Gastroesophageal sphincter (tissue), 4 donors: ENCODE data around the gene KRTAP13-2. TPM values are rescaled to one million over a fixed set of nuclear protein-coding genes. Genes with fewer than 3 reads are reported as not detected.

Experiments
- ATAC-seq: fragments of 150-250 bp; one replicate; pipeline ENCODE4 v1.9.1; 2016; ENCODE audit warnings: mild to moderate bottlenecking, moderate library complexity
- H3K27ac ChIP-seq, 4 donors: fragments of 200-600 bp; sonication (generic) in 3 of 4; 1 replicate in 3 of 4; 2 replicates in 1 of 4; pipeline ENCODE4 v1.5.1; 2016 to 2019
- H3K27me3 ChIP-seq: fragments of 200-600 bp; sonication (generic); one replicate; pipeline ENCODE4 v1.5.1; 2019
- H3K36me3 ChIP-seq, 2 donors: fragments of 200-600 bp; sonication (generic); one replicate each; pipeline ENCODE4 v1.5.1; 2019; ENCODE audit warnings: control low read depth in 1 of 2
- H3K4me1 ChIP-seq, 3 donors: fragments of 200-600 bp; sonication (generic); 1 replicate in 2 of 3; 2 replicates in 1 of 3; pipeline ENCODE4 v1.5.1; 2016 to 2019; ENCODE audit warnings: control low read depth in 2 of 3
- H3K4me3 ChIP-seq, 2 donors: fragments of 200-600 bp; sonication (generic); one replicate each; pipeline ENCODE4 v1.5.1; 2019; ENCODE audit warnings: mild to moderate bottlenecking in 1 of 2, moderate library complexity in 1 of 2
- H3K9me3 ChIP-seq, 3 donors: fragments of 200-600 bp; sonication (generic); one replicate each; pipeline ENCODE4 v1.5.1; 2017 to 2019; ENCODE audit warnings: control low read depth in 2 of 3
- CTCF ChIP-seq, 4 experiments: fragments of 200-600 bp in 2 of 4; fragments of 450-650 bp in 2 of 4; sonication (generic) in 1 of 4; IDR thresholded peaks; one replicate each; pipeline ENCODE4 v1.5.1; 2017 to 2019; ENCODE audit warnings: antibody characterized with exemption in 4 of 4, mild to moderate bottlenecking in 2 of 4, moderate library complexity in 2 of 4
- EP300 ChIP-seq: sonication (generic); formaldehyde crosslinking; IDR thresholded peaks from one replicate; pipeline ENCODE4 v1.6.1; 2017; ENCODE audit warnings: antibody characterized with exemption, mild to moderate bottlenecking
- POLR2A ChIP-seq, 2 donors: fragments of 450-650 bp; IDR thresholded peaks; one replicate each; pipeline ENCODE4 v1.6.1; 2017; ENCODE audit warnings: antibody characterized with exemption in 2 of 2, mild to moderate bottlenecking in 2 of 2, moderate library complexity in 1 of 2
- POLR2AphosphoS5 ChIP-seq: sonication (generic); formaldehyde crosslinking; IDR thresholded peaks from one replicate; pipeline ENCODE4 v1.6.1; 2017; ENCODE audit warnings: antibody characterized with exemption
- WGBS, 2 donors: methylation state at CpG; one replicate each; pipeline ENCODE4 v1.1.5; 2018; ENCODE audit warnings: low coverage in 1 of 2; 5-methylcytosine and 5-hydroxymethylcytosine counted together
- total RNA-seq, 4 donors: library from RNA; depleted of rRNA; stranded (reverse); fragments of >200 nt; gene quantifications; one replicate each; pipeline ENCODE4 v1.1.0, GENCODE V29; 2016

The KRTAP13-2 gene
- total RNA-seq, 4 donors from 2014 or later = not detected

- Histone ChIP-seq H3K27ac (no peak overlapping the region), H3K4me3 (no peak overlapping the region), H3K36me3 (no peaks in the 10 kb centered on the region), H3K4me1 (no peaks in the 10 kb centered on the region), H3K27me3 (no peaks in the 10 kb centered on the region), H3K9me3 (peaks cover 0 to 11% (median 0%) of the 10 kb centered on the region in 3 donors)
- TF ChIP-seq POLR2AphosphoS5 = no peak
- no peak for TF ChIP-seq POLR2A (IDR thresholded peaks at IDR 0.05)
- no peak for TF ChIP-seq EP300
- TF ChIP-seq CTCF (IDR thresholded peaks at IDR 0.05) = no peak
- no peak for ATAC-seq
- WGBS, 2 donors = 41 to 58% methylated on average over 2 of the region's 2 CpGs
Measured at GRCh38 chr21:30391492-30392025, 19.5 kb upstream of the KRTAP13-2 start.

- H3K9me3 ChIP-seq = no peaks in the 10 kb centered on the region
- no peak overlapping the region for H3K27ac ChIP-seq
- WGBS, 2 donors = 10 to 17% methylated on average over 1 of the region's 1 CpG
- TF ChIP-seq POLR2A (IDR thresholded peaks at IDR 0.05) = no peak
- no peak for TF ChIP-seq EP300
- no peak for TF ChIP-seq POLR2AphosphoS5
- no peak for TF ChIP-seq CTCF (IDR thresholded peaks at IDR 0.05)
- H3K4me3 ChIP-seq = no peak overlapping the region
- no peak for ATAC-seq
- no peaks in the 10 kb centered on the region for H3K36me3 ChIP-seq
- H3K27me3 ChIP-seq = no peaks in the 10 kb centered on the region
- no peaks in the 10 kb centered on the region for H3K4me1 ChIP-seq
Measured at GRCh38 chr21:30382201-30382600, 10.1 kb upstream of the KRTAP13-2 start.

- Histone ChIP-seq H3K27me3 (no peaks in the 10 kb centered on the region), H3K4me1 (no peaks in the 10 kb centered on the region), H3K27ac (no peak overlapping the region), H3K9me3 (no peaks in the 10 kb centered on the region), H3K36me3 (no peaks in the 10 kb centered on the region), H3K4me3 (no peak overlapping the region)
- WGBS, 2 donors = 18 to 25% methylated on average over 3 of the region's 3 CpGs
- no peak for TF ChIP-seq CTCF (IDR thresholded peaks at IDR 0.05)
- no peak for TF ChIP-seq POLR2A (IDR thresholded peaks at IDR 0.05)
- no peak for TF ChIP-seq EP300
- TF ChIP-seq POLR2AphosphoS5 = no peak
- ATAC-seq = no peak
Measured at GRCh38 chr21:30355906-30356305, 16.2 kb downstream of the KRTAP13-2 start.

GRCh38 chr21:30354308-30355005, 17.6 kb downstream of the KRTAP13-2 start:
- no peak for ATAC-seq
- H3K27me3 ChIP-seq = no peaks in the 10 kb centered on the region
- no peak overlapping the region for H3K4me3 ChIP-seq
- WGBS, 2 donors = 75 to 80% methylated on average over 1 of the region's 1 CpG
- no peak for TF ChIP-seq POLR2A (IDR thresholded peaks at IDR 0.05)
- no peak for TF ChIP-seq POLR2AphosphoS5
- no peak for TF ChIP-seq EP300
- TF ChIP-seq CTCF (IDR thresholded peaks at IDR 0.05) = no peak
- no peaks in the 10 kb centered on the region for H3K36me3 ChIP-seq
- H3K4me1 ChIP-seq = no peaks in the 10 kb centered on the region
- no peaks in the 10 kb centered on the region for H3K9me3 ChIP-seq
- H3K27ac ChIP-seq = no peak overlapping the region

GRCh38 chr21:30351534-30351933, 20.5 kb downstream of the KRTAP13-2 start:
- no peak for ATAC-seq
- Histone ChIP-seq H3K36me3 (no peaks in the 10 kb centered on the region), H3K4me1 (no peaks in the 10 kb centered on the region), H3K4me3 (no peak overlapping the region), H3K9me3 (no peaks in the 10 kb centered on the region), H3K27ac (no peak overlapping the region), H3K27me3 (no peaks in the 10 kb centered on the region)
- TF ChIP-seq EP300 (no peak), POLR2AphosphoS5 (no peak), CTCF (IDR thresholded peaks at IDR 0.05) (no peak), POLR2A (IDR thresholded peaks at IDR 0.05) (no peak)
- 87 to 100% methylated on average over 1 of the region's 1 CpG for WGBS, 2 donors
